B cell (primary cell): Measurements from ENCODE around the gene PCK1. TPM values are rescaled to one million over a fixed set of nuclear protein-coding genes. Genes with fewer than 3 reads are reported as not detected.

Source experiments
- ATAC-seq: fragments of 200-7000 bp; cut with Tn5 transposase; one replicate; pipeline ENCODE4 v1.10.0; 2021; ENCODE audit warnings: low read depth, mild to moderate bottlenecking, moderate number of reproducible peaks, moderate library complexity
- CTCF ChIA-PET: fragments of 350-600 bp; sonication (Branson Sonifier 250); formaldehyde crosslinking; loops from one replicate; lab custom pipeline; 2021; ENCODE audit warnings: antibody characterized with exemption, inconsistent platforms; lab: Charles Lee
- POLR2A ChIA-PET: fragments of 350-600 bp; sonication (Branson Sonifier 250); formaldehyde crosslinking; loops from one replicate; lab custom pipeline; 2021; ENCODE audit warnings: antibody characterized with exemption; lab: Charles Lee
- DNase-seq: peaks from one replicate; pipeline ENCODE4 v3.0.0; 2013
- H2AFZ ChIP-seq: 2 replicates; pipeline ENCODE4 v1.6.1; 2012; ENCODE audit warnings: mild to moderate bottlenecking, low read depth, low read length; ENCODE audit not compliant: insufficient read depth, poor library complexity, severe bottlenecking
- H3K27ac ChIP-seq, 2 donors: 1 replicate in 1 of 2; 2 replicates in 1 of 2; pipeline ENCODE4 v1.5.1; 2012 to 2013; ENCODE audit warnings: low read length in 2 of 2, mild to moderate bottlenecking in 2 of 2, moderate library complexity in 1 of 2
- H3K27me3 ChIP-seq, 4 experiments: fragments of 200-600 bp in 1 of 4; sonication (generic) in 1 of 4; replicated peaks in 1 of 4; 1 replicate in 2 of 4; 2 replicates in 2 of 4; pipeline versions ENCODE4 v1.6.1 to v1.7.0; 2013 to 2016; ENCODE audit warnings: low read length in 3 of 4, mild to moderate bottlenecking in 2 of 4, mixed read lengths in 1 of 4, moderate library complexity in 1 of 4; ENCODE audit not compliant: insufficient read depth in 4 of 4, control insufficient read depth in 3 of 4; ENCODE audit errors: control extremely low read depth in 1 of 4
- H3K36me3 ChIP-seq, 2 experiments: replicated peaks in 1 of 2; 1 replicate in 1 of 2; 2 replicates in 1 of 2; pipeline versions ENCODE4 v1.6.1 to v1.7.1; 2013; ENCODE audit warnings: low read length in 1 of 2; ENCODE audit not compliant: insufficient read depth in 2 of 2, control insufficient read depth in 1 of 2; ENCODE audit errors: control extremely low read depth in 1 of 2, extremely low read depth in 1 of 2
- H3K4me1 ChIP-seq, 2 donors: fragments of 200-600 bp in 1 of 2; sonication (generic) in 1 of 2; 1 replicate in 1 of 2; 2 replicates in 1 of 2; pipeline versions ENCODE4 v1.5.1 to v1.6.1; 2013 to 2017; ENCODE audit warnings: low read length in 2 of 2; ENCODE audit not compliant: control insufficient read depth in 2 of 2, insufficient read depth in 2 of 2
- H3K4me2 ChIP-seq: replicated peaks from 2 replicates; pipeline ENCODE3; 2012; ENCODE audit warnings: mild to moderate bottlenecking, low read depth, low read length; ENCODE audit not compliant: poor library complexity, severe bottlenecking
- H3K4me3 ChIP-seq, 5 experiments: fragments of 200-600 bp in 1 of 5; sonication (generic) in 1 of 5; 1 replicate in 3 of 5; 2 replicates in 2 of 5; pipeline versions ENCODE4 v1.5.1 to v1.7.0; 2011 to 2016; ENCODE audit warnings: low read length in 4 of 5, mild to moderate bottlenecking in 4 of 5, low read depth in 2 of 5, control low read depth in 1 of 5, moderate library complexity in 1 of 5; ENCODE audit not compliant: insufficient read depth in 1 of 5; ENCODE audit errors: control extremely low read depth in 1 of 5, extremely low read depth in 1 of 5
- H3K79me2 ChIP-seq: fragments of 200-600 bp; sonication (generic); one replicate; pipeline ENCODE4 v1.6.0; 2016; ENCODE audit warnings: low read length; ENCODE audit not compliant: control insufficient read depth, insufficient read depth
- H3K9ac ChIP-seq: fragments of 200-600 bp; sonication (generic); 2 replicates; pipeline ENCODE4 v1.6.1; 2017; ENCODE audit warnings: mild to moderate bottlenecking, low read length, moderate library complexity
- H3K9me3 ChIP-seq, 3 donors: one replicate each; pipeline versions ENCODE4 v1.6.1 to v1.7.1; 2013; ENCODE audit warnings: low read length in 2 of 3; ENCODE audit not compliant: control insufficient read depth in 2 of 3, insufficient read depth in 1 of 3; ENCODE audit errors: control extremely low read depth in 1 of 3
- H4K20me1 ChIP-seq: 2 replicates; pipeline ENCODE4 v1.6.0; 2012; ENCODE audit warnings: mild to moderate bottlenecking, low read length; ENCODE audit not compliant: insufficient read depth, control insufficient read depth, poor library complexity, severe bottlenecking
- H3K27ac Mint-ChIP-seq: one replicate; pipeline ENCODE4 v1.8.0; 2021; ENCODE audit warnings: mixed read lengths
- H3K27me3 Mint-ChIP-seq: one replicate; pipeline ENCODE4 v1.8.0; 2021; ENCODE audit warnings: mixed read lengths
- H3K4me1 Mint-ChIP-seq: one replicate; pipeline ENCODE4 v1.8.0; 2021; ENCODE audit warnings: mixed read lengths
- H3K4me3 Mint-ChIP-seq: one replicate; pipeline ENCODE4 v1.8.0; 2021; ENCODE audit warnings: mixed read lengths
- H3K9me3 Mint-ChIP-seq: one replicate; pipeline ENCODE4 v1.8.0; 2022; ENCODE audit warnings: mixed read lengths; ENCODE audit not compliant: insufficient read depth
- EZH2 ChIP-seq: IDR thresholded peaks from 2 replicates; pipeline ENCODE4 v1.6.1; 2012; ENCODE audit warnings: borderline replicate concordance, low read depth, mild to moderate bottlenecking, moderate library complexity, low read length; ENCODE audit not compliant: insufficient read depth, poor library complexity, severe bottlenecking
- WGBS: methylation state at CpG from one replicate; pipeline ENCODE4 v1.1.5; 2013; ENCODE audit warnings: missing lambda C conversion rate; ENCODE audit not compliant: insufficient coverage; 5-methylcytosine and 5-hydroxymethylcytosine counted together
- intact Hi-C: fragments of 100-400 bp; cut with micrococcal nuclease; formaldehyde crosslinking; loops from one replicate; pipeline ENCODE4 v1.10.0; 2022
- polyA plus RNA-seq: library from polyadenylated mRNA; depleted of rRNA; stranded (reverse); fragments of >200 nt; gene quantifications from 2 replicates; pipeline ENCODE4 v1.2.3, GENCODE V29; 2012
- total RNA-seq, 2 donors: library from RNA; stranded (reverse); fragments of 120-200 nt in 1 of 2; gene quantifications; 1 replicate in 1 of 2; 2 replicates in 1 of 2; pipeline versions ENCODE4 v1.2.3 to v1.2.4, GENCODE V29; 2013 to 2022
- TF ChIP-seq, protein P1 (sequence below): fragments of 200-600 bp; IDR thresholded peaks from one replicate; pipeline ENCODE4 v1.8.0; 2022; ENCODE audit warnings: antibody characterized with exemption, mild to moderate bottlenecking

The PCK1 gene
- total and polyA plus RNA-seq, 2 donors (not counting 1 experiment from before 2014, with no cell fraction given), result not detected

DNA sequence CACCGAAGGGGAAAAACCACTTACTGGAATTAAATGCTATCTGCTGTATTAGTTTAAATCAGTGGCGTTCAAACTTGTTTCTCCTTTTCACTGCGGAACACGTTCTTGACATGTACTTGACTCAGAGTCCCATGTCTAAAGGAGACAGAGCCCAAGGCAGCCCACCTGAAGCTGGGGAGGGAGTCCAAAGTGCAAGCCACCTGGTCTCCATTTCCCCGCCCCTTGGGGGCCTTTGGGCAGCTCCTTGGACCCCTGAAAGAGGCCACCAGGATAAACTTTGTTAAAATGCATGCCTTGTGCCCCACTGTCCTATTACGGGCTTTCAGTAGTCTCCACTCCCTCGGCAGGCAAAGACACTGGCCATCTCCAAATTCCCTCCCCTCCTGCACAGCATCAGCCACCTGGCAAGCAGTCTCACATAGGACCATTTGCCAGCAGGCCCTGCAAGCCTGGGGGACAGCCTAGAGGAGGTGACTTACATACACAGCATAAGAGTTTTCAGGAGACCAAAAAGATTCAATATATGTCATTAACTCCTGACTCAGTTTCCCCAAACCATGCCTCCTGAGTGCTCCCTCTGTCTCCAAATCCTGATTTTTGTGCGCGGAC lies 6.7 kb downstream of the PCK1 start:
- CTCF ChIA-PET, result interaction anchor here (1.6 kb wide), 1 partner anchor 10 kb away, joined by 6 read pairs; no protein-coding TSS in a partner anchor
- intact Hi-C loops, result no loop called here
- H3K27me3 Mint-ChIP-seq, result peaks cover 45% of the 10 kb centered on the region

More for the DNA sequence above, 6.7 kb downstream of the PCK1 start:
- ATAC-seq (no peak), DNase-seq (no peak)
- Histone ChIP-seq H4K20me1 (no peaks in the 10 kb centered on the region), H3K79me2 (no peaks in the 10 kb centered on the region), H3K36me3 (no peaks in the 10 kb centered on the region), H3K4me2 (no peak overlapping the region), H3K9ac (no peak overlapping the region), H3K4me3 (no peak overlapping the region), H3K4me1 (no peaks in the 10 kb centered on the region), H3K27me3 (peaks cover 0 to 3% (median 1%) of the 10 kb centered on the region in 4 experiments), H2AFZ (no peak overlapping the region), H3K27ac (no peak overlapping the region), H3K9me3 (no peaks in the 10 kb centered on the region)
- H3K27ac Mint-ChIP-seq, result no peak overlapping the region
- H3K4me3 Mint-ChIP-seq, result no peak overlapping the region
- WGBS, result 86% methylated on average over 8 of the region's 9 CpGs
- no peaks in the 10 kb centered on the region for H3K4me1 Mint-ChIP-seq
- POLR2A ChIA-PET, result no interaction called here
- TF ChIP-seq, protein P1, sequence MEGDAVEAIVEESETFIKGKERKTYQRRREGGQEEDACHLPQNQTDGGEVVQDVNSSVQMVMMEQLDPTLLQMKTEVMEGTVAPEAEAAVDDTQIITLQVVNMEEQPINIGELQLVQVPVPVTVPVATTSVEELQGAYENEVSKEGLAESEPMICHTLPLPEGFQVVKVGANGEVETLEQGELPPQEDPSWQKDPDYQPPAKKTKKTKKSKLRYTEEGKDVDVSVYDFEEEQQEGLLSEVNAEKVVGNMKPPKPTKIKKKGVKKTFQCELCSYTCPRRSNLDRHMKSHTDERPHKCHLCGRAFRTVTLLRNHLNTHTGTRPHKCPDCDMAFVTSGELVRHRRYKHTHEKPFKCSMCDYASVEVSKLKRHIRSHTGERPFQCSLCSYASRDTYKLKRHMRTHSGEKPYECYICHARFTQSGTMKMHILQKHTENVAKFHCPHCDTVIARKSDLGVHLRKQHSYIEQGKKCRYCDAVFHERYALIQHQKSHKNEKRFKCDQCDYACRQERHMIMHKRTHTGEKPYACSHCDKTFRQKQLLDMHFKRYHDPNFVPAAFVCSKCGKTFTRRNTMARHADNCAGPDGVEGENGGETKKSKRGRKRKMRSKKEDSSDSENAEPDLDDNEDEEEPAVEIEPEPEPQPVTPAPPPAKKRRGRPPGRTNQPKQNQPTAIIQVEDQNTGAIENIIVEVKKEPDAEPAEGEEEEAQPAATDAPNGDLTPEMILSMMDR, result no peak
- TF ChIP-seq EZH2, result no peak
- H3K9me3 Mint-ChIP-seq, result no peaks in the 10 kb centered on the region
